HepG2 (cell line): ENCODE data around the gene MBLAC2. TPM values are rescaled to one million over a fixed set of nuclear protein-coding genes. Genes with fewer than 3 reads are reported as not detected.
A peak's percentile ranks its signal among the peaks of the same experiment; 100 is the strongest.

Source experiments
- CBX2 ChIP-seq, 2 experiments: fragments of 200-600 bp in 1 of 2; sonication (generic); formaldehyde crosslinking in 1 of 2; IDR thresholded peaks; 2 replicates each; pipeline versions ENCODE4 v1.7.0 to v1.8.1; 2018 to 2022; ENCODE audit warnings: low read depth in 2 of 2, low read length in 1 of 2, mild to moderate bottlenecking in 1 of 2, missing genetic modification reagents in 1 of 2
- HDAC1 ChIP-seq: sonication (generic); formaldehyde crosslinking; IDR thresholded peaks from 2 replicates; pipeline ENCODE4 v1.5.1; 2020; ENCODE audit warnings: mild to moderate bottlenecking, missing genetic modification reagents
- HDAC2 ChIP-seq: sonication (generic); formaldehyde crosslinking; IDR thresholded peaks from 2 replicates; pipeline ENCODE4 v1.4.0; 2020; ENCODE audit warnings: missing genetic modification reagents
- IKZF1 ChIP-seq: fragments of 450-650 bp; IDR thresholded peaks from 2 replicates; pipeline ENCODE4 v1.7.1; 2016
- KDM5B ChIP-seq: sonication (generic); formaldehyde crosslinking; IDR thresholded peaks from 2 replicates; pipeline ENCODE4 v1.4.0; 2020; ENCODE audit warnings: missing genetic modification reagents, mild to moderate bottlenecking, borderline replicate concordance
- KLF11 ChIP-seq: IDR thresholded peaks from 2 replicates; pipeline ENCODE4 v1.6.1; 2016; ENCODE audit warnings: missing compliant biosample characterization
- MAF1 ChIP-seq: sonication (generic); formaldehyde crosslinking; IDR thresholded peaks from 2 replicates; pipeline ENCODE4 v1.5.0; 2020; ENCODE audit warnings: missing genetic modification reagents, borderline replicate concordance
- MXI1 ChIP-seq: IDR thresholded peaks from 3 replicates; pipeline ENCODE4 v1.6.1; 2012; ENCODE audit warnings: low read depth, low read length, inconsistent platforms, borderline replicate concordance
- POGZ ChIP-seq: sonication (generic); formaldehyde crosslinking; IDR thresholded peaks from 2 replicates; pipeline ENCODE4 v1.4.0; 2020; ENCODE audit warnings: mild to moderate bottlenecking, missing genetic modification reagents
- THRA ChIP-seq: sonication (generic); formaldehyde crosslinking; IDR thresholded peaks from 2 replicates; pipeline ENCODE4 v1.4.0; 2020; ENCODE audit warnings: missing genetic modification reagents, borderline replicate concordance
- ZBTB20 ChIP-seq: sonication (generic); formaldehyde crosslinking; IDR thresholded peaks from 2 replicates; pipeline ENCODE4 v1.8.1; 2023; ENCODE audit warnings: missing genetic modification reagents, low read depth, mild to moderate bottlenecking, borderline replicate concordance
- ZBTB49 ChIP-seq: sonication (generic); formaldehyde crosslinking; IDR thresholded peaks from 2 replicates; pipeline ENCODE4 v1.4.0; 2020; ENCODE audit warnings: missing genetic modification reagents, borderline replicate concordance
- ZNF24 ChIP-seq: fragments of 450-650 bp; IDR thresholded peaks from 2 replicates; pipeline ENCODE4 v1.6.1; 2017; ENCODE audit warnings: antibody characterized with exemption, mild to moderate bottlenecking
- ZNF256 ChIP-seq: sonication (generic); formaldehyde crosslinking; conservative IDR thresholded peaks from 2 replicates; pipeline ENCODE4 v1.4.0; 2020; ENCODE audit warnings: missing genetic modification reagents
- ZNF274 ChIP-seq: sonication (generic); formaldehyde crosslinking; IDR thresholded peaks from 2 replicates; pipeline ENCODE4 v1.5.1; 2020; ENCODE audit warnings: mild to moderate bottlenecking, missing genetic modification reagents
- ZNF350 ChIP-seq: sonication (generic); formaldehyde crosslinking; IDR thresholded peaks from 2 replicates; pipeline ENCODE4 v1.4.0; 2020; ENCODE audit warnings: mild to moderate bottlenecking, low read depth, missing genetic modification reagents, borderline replicate concordance
- ZNF672 ChIP-seq: sonication (generic); formaldehyde crosslinking; IDR thresholded peaks from 2 replicates; pipeline ENCODE4 v1.8.1; 2022; ENCODE audit warnings: missing genetic modification reagents
- ZNF7 ChIP-seq: IDR thresholded peaks from 2 replicates; pipeline ENCODE4 v1.6.1; 2016; ENCODE audit warnings: missing biosample characterization, missing genetic modification reagents
- polyA plus RNA-seq, 8 experiments: library from polyadenylated mRNA; depleted of rRNA in 3 of 8; stranded (reverse) in 7 of 8; unstranded in 1 of 8; fragments of >200 nt; fragmentation: Illumina TruSeq in 4 of 8; extraction: Trizol in 4 of 8; gene quantifications; 2 replicates each; pipeline versions ENCODE4 v1.2.1 to v1.2.3, GENCODE V29; 2011 to 2016; ENCODE audit warnings: low read depth in 4 of 8, missing spikeins in 1 of 8, mixed read lengths in 1 of 8; ENCODE audit not compliant: insufficient read depth in 1 of 8
- total RNA-seq, 5 experiments: library from RNA; depleted of rRNA; stranded (reverse); fragments of >200 nt; fragmentation: Illumina TruSeq; extraction: Trizol; gene quantifications; 2 replicates each; pipeline ENCODE4 v1.2.3, GENCODE V29; 2016; ENCODE audit warnings: low read depth in 1 of 5
- TF ChIP-seq, protein P1 (sequence below): sonication (generic); formaldehyde crosslinking; IDR thresholded peaks from 2 replicates; pipeline ENCODE4 v1.5.0; 2020; ENCODE audit warnings: missing genetic modification reagents, mild to moderate bottlenecking, borderline replicate concordance
- TF ChIP-seq, protein P2 (sequence below): sonication (generic); formaldehyde crosslinking; IDR thresholded peaks from 2 replicates; pipeline ENCODE4 v1.8.1; 2023; ENCODE audit warnings: missing genetic modification reagents, mild to moderate bottlenecking, borderline replicate concordance
- TF ChIP-seq, protein P3 (sequence below): sonication (generic); formaldehyde crosslinking; IDR thresholded peaks from 2 replicates; pipeline ENCODE4 v1.5.1; 2020; ENCODE audit warnings: mild to moderate bottlenecking, missing genetic modification reagents, moderate library complexity

MBLAC2 gene
- total and polyA plus RNA-seq, 2 of the 13 experiments (the other 11 are each of a cell fraction or from before 2014, with no cell fraction given), result 2.9 to 4.1 TPM

GRCh38 chr5:90473396-90474234 is 956 bp downstream of the MBLAC2 start (continued):
- TF ChIP-seq THRA (no peak), HDAC1 (CRISPR knock-in tag) (no peak), MXI1 (peak; percentile 16; the same call in 1 of the 3 replicates), CBX2 (IDR thresholded peaks at IDR 0.05; ENCODE audit: low read depth, low read length) (no peak), CBX2 (CRISPR knock-in tag; IDR thresholded peaks at IDR 0.05; ENCODE audit: low read depth) (no peak), ZNF7 (CRISPR knock-in tag) (no peak), POGZ (no peak), ZBTB20 (CRISPR knock-in tag) (no peak), ZNF256 (CRISPR knock-in tag) (0 out of 2 replicates have a peak, but pooled peaks have one; percentile 60), KDM5B (peak; percentile 82), KLF11 (CRISPR knock-in tag) (no peak; the same call in 1 of the 2 replicates), ZNF24 (no peak), ZNF350 (CRISPR knock-in tag) (no peak), IKZF1 (no peak), HDAC2 (CRISPR knock-in tag) (no peak), ZBTB49 (CRISPR knock-in tag) (no peak), ZNF672 (no peak), MAF1 (CRISPR knock-in tag) (peak; percentile 52; the same call in 1 of the 2 replicates), ZNF274 (no peak)
- TF ChIP-seq, protein P1, sequence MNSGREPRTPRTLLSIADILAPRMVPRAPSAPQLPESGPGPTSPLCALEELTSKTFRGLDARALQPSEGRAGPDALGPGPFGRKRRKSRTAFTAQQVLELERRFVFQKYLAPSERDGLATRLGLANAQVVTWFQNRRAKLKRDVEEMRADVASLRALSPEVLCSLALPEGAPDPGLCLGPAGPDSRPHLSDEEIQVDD (CRISPR knock-in tag), result no peak; the same call in 1 of the 2 replicates
- TF ChIP-seq, protein P2, sequence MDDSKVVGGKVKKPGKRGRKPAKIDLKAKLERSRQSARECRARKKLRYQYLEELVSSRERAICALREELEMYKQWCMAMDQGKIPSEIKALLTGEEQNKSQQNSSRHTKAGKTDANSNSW, result 0 out of 2 replicates have a peak, but pooled peaks have one; percentile 65
- TF ChIP-seq, protein P3, sequence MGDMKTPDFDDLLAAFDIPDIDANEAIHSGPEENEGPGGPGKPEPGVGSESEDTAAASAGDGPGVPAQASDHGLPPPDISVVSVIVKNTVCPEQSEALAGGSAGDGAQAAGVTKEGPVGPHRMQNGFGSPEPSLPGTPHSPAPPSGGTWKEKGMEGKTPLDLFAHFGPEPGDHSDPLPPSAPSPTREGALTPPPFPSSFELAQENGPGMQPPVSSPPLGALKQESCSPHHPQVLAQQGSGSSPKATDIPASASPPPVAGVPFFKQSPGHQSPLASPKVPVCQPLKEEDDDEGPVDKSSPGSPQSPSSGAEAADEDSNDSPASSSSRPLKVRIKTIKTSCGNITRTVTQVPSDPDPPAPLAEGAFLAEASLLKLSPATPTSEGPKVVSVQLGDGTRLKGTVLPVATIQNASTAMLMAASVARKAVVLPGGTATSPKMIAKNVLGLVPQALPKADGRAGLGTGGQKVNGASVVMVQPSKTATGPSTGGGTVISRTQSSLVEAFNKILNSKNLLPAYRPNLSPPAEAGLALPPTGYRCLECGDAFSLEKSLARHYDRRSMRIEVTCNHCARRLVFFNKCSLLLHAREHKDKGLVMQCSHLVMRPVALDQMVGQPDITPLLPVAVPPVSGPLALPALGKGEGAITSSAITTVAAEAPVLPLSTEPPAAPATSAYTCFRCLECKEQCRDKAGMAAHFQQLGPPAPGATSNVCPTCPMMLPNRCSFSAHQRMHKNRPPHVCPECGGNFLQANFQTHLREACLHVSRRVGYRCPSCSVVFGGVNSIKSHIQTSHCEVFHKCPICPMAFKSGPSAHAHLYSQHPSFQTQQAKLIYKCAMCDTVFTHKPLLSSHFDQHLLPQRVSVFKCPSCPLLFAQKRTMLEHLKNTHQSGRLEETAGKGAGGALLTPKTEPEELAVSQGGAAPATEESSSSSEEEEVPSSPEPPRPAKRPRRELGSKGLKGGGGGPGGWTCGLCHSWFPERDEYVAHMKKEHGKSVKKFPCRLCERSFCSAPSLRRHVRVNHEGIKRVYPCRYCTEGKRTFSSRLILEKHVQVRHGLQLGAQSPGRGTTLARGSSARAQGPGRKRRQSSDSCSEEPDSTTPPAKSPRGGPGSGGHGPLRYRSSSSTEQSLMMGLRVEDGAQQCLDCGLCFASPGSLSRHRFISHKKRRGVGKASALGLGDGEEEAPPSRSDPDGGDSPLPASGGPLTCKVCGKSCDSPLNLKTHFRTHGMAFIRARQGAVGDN (CRISPR knock-in tag), result peak; percentile 92; the same call in 1 of the 2 replicates
